Smooth muscle cell (in vitro differentiated cells): Measurements from ENCODE around the gene SPDYC. TPM values are rescaled to one million over a fixed set of nuclear protein-coding genes. Genes with fewer than 3 reads are reported as not detected.

ENCODE experiments used
- DNase-seq: peaks from one replicate; lab custom pipeline; 2025; ENCODE audit not compliant: unreplicated experiment; lab: John Stamatoyannopoulos, UW
- H2AFZ ChIP-seq: fragments of 200-600 bp; sonication (generic); 2 replicates; pipeline ENCODE4 v1.6.0; 2016; ENCODE audit warnings: antibody characterized with exemption, low read depth, mild to moderate bottlenecking
- H3F3A ChIP-seq: fragments of 200-600 bp; sonication (generic); 2 replicates; pipeline ENCODE4 v1.6.0; 2017; ENCODE audit warnings: antibody characterized with exemption, low read depth
- H3K27ac ChIP-seq: fragments of 200-600 bp; sonication (generic); 2 replicates; pipeline ENCODE4 v1.5.1; 2016; ENCODE audit warnings: low read depth, mild to moderate bottlenecking
- H3K27me3 ChIP-seq: fragments of 200-600 bp; sonication (generic); 2 replicates; pipeline ENCODE4 v1.6.1; 2016; ENCODE audit warnings: low read depth, mild to moderate bottlenecking
- H3K36me3 ChIP-seq: fragments of 200-600 bp; sonication (generic); 2 replicates; pipeline ENCODE4 v1.5.1; 2016; ENCODE audit warnings: low read depth
- H3K4me1 ChIP-seq: fragments of 200-600 bp; sonication (generic); 2 replicates; pipeline ENCODE4 v1.5.1; 2016; ENCODE audit warnings: low read depth
- H3K4me2 ChIP-seq: fragments of 200-600 bp; sonication (generic); 2 replicates; pipeline ENCODE4 v1.6.0; 2016; ENCODE audit warnings: mild to moderate bottlenecking
- H3K4me3 ChIP-seq: fragments of 200-600 bp; sonication (generic); 2 replicates; pipeline ENCODE4 v1.5.1; 2016; ENCODE audit warnings: mild to moderate bottlenecking
- H3K79me2 ChIP-seq: fragments of 200-600 bp; sonication (generic); 2 replicates; pipeline ENCODE4 v1.6.0; 2016; ENCODE audit warnings: low read depth, mild to moderate bottlenecking
- H3K9ac ChIP-seq: fragments of 200-600 bp; sonication (generic); 2 replicates; pipeline ENCODE4 v1.6.0; 2016; ENCODE audit warnings: low read depth
- H3K9me3 ChIP-seq: fragments of 200-600 bp; sonication (generic); replicated peaks from 2 replicates; pipeline ENCODE4 v1.5.1; 2016; ENCODE audit warnings: low read depth
- H4K20me1 ChIP-seq: fragments of 200-600 bp; sonication (generic); 2 replicates; pipeline ENCODE4 v1.6.0; 2016; ENCODE audit warnings: low read depth
- CTCF ChIP-seq: fragments of 200-600 bp; sonication (generic); IDR thresholded peaks from 2 replicates; pipeline ENCODE4 v1.5.1; 2017; ENCODE audit warnings: borderline replicate concordance, mild to moderate bottlenecking, antibody characterized with exemption; ENCODE audit not compliant: insufficient read depth, poor library complexity, severe bottlenecking
- whole genome bisulfite sequencing: methylation state at CpG from one replicate; pipeline ENCODE4 v1.1.7; 2016; ENCODE audit warnings: low lambda C conversion rate; 5-methylcytosine and 5-hydroxymethylcytosine counted together
- polyA plus RNA-seq: library from polyadenylated mRNA; unstranded; fragments of >200 nt; fragmentation: Nextera tagmentation; extraction: Ambion mirVana; gene quantifications from 2 replicates; pipeline ENCODE4 v1.2.1, GENCODE V29; 2016
- total RNA-seq: library from RNA; depleted of rRNA; stranded (reverse); fragments of >200 nt; gene quantifications from 2 replicates; pipeline ENCODE4 v1.2.3, GENCODE V29; 2014

Gene SPDYC
- total and polyA plus RNA-seq, 2 experiments from 2014 or later: not detected

GRCh38 chr11:65156926-65157325 lies 13.1 kb upstream of the SPDYC start:
- Histone ChIP-seq H3K4me1 (no peaks in the 10 kb centered on the region), H3K4me3 (no peak overlapping the region), H3F3A (no peaks in the 10 kb centered on the region), H3K36me3 (no peaks in the 10 kb centered on the region), H3K9me3 (no peaks in the 10 kb centered on the region), H4K20me1 (no peaks in the 10 kb centered on the region), H3K9ac (no peak overlapping the region), H3K4me2 (no peak overlapping the region), H3K27ac (no peak overlapping the region), H3K79me2 (no peaks in the 10 kb centered on the region), H3K27me3 (peaks cover 5% of the 10 kb centered on the region), H2AFZ (no peak overlapping the region)
- 96% methylated on average over 3 of the region's 3 CpGs for WGBS
- DNase-seq: no peak
- no peak for TF ChIP-seq CTCF

- Histone ChIP-seq H3K9ac (no peak overlapping the region), H3K36me3 (no peaks in the 10 kb centered on the region), H2AFZ (no peak overlapping the region), H3K4me1 (no peaks in the 10 kb centered on the region), H3K4me3 (no peak overlapping the region), H3K9me3 (no peaks in the 10 kb centered on the region), H3K4me2 (no peak overlapping the region), H3K27ac (no peak overlapping the region), H4K20me1 (no peaks in the 10 kb centered on the region), H3K79me2 (no peaks in the 10 kb centered on the region), H3K27me3 (peaks cover 5% of the 10 kb centered on the region), H3F3A (no peaks in the 10 kb centered on the region)
- 92% methylated on average over 3 of the region's 3 CpGs for WGBS
- DNase-seq: no peak
- TF ChIP-seq CTCF: no peak
Observed at GRCh38 chr11:65157336-65157735, 12.7 kb upstream of the SPDYC start.

GRCh38 chr11:65159012-65159411 lies 11.0 kb upstream of the SPDYC start:
- no peaks in the 10 kb centered on the region for H3K27me3 ChIP-seq
- H3F3A ChIP-seq: no peaks in the 10 kb centered on the region
- H3K4me2 ChIP-seq: no peak overlapping the region
- H3K79me2 ChIP-seq: no peaks in the 10 kb centered on the region
- H3K9me3 ChIP-seq: no peaks in the 10 kb centered on the region
- 80% methylated on average over 5 of the region's 5 CpGs for WGBS
- no peaks in the 10 kb centered on the region for H3K4me1 ChIP-seq
- no peaks in the 10 kb centered on the region for H3K36me3 ChIP-seq
- no peak for DNase-seq
- no peak overlapping the region for H3K27ac ChIP-seq
- TF ChIP-seq CTCF: no peak
- H4K20me1 ChIP-seq: no peaks in the 10 kb centered on the region
- H3K9ac ChIP-seq: no peak overlapping the region
- no peak overlapping the region for H3K4me3 ChIP-seq
- no peak overlapping the region for H2AFZ ChIP-seq

GRCh38 chr11:65160643-65161042 lies 9.4 kb upstream of the SPDYC start:
- 80% methylated on average over 3 of the region's 3 CpGs for WGBS
- Histone ChIP-seq H3K9me3 (no peaks in the 10 kb centered on the region), H3K36me3 (no peaks in the 10 kb centered on the region), H3K4me1 (no peaks in the 10 kb centered on the region), H3F3A (no peaks in the 10 kb centered on the region), H3K27me3 (no peaks in the 10 kb centered on the region), H3K4me2 (no peak overlapping the region), H4K20me1 (no peaks in the 10 kb centered on the region), H3K27ac (no peak overlapping the region), H2AFZ (no peak overlapping the region), H3K79me2 (no peaks in the 10 kb centered on the region), H3K4me3 (no peak overlapping the region), H3K9ac (no peak overlapping the region)
- DNase-seq: no peak
- TF ChIP-seq CTCF: no peak
